GM06990 (cell line): ENCODE measurements around the gene MAP7.
"Not testable (repeated sequence)": the region's sequence is repeated elsewhere in the genome, so short reads cannot be mapped to it uniquely, and the experiment has no call there.

Experiments used
- DNase-seq: peaks from one replicate; pipeline ENCODE4 v3.0.0-alpha.2; 2011; ENCODE audit not compliant: insufficient read length; ENCODE audit errors: extremely low read depth
- H3K27me3 ChIP-seq: replicated peaks from 2 replicates; pipeline ENCODE4 v1.6.0; 2011; ENCODE audit warnings: low read length; ENCODE audit not compliant: control insufficient read depth, insufficient read depth
- H3K36me3 ChIP-seq: 2 replicates; pipeline ENCODE4 v1.5.1; 2011; ENCODE audit warnings: low read length; ENCODE audit not compliant: control insufficient read depth, insufficient read depth
- H3K4me3 ChIP-seq: replicated peaks from 2 replicates; pipeline ENCODE4 v1.5.1; 2011; ENCODE audit warnings: low read depth, mild to moderate bottlenecking, control low read depth, low read length
- TF ChIP-seq, protein P1 (sequence below): IDR thresholded peaks from 2 replicates; pipeline ENCODE4 v1.5.1; 2011; ENCODE audit warnings: low read length, control low read depth, mild to moderate bottlenecking, inconsistent platforms; ENCODE audit not compliant: insufficient read depth, poor library complexity, severe bottlenecking

MAP7 gene

DNA sequence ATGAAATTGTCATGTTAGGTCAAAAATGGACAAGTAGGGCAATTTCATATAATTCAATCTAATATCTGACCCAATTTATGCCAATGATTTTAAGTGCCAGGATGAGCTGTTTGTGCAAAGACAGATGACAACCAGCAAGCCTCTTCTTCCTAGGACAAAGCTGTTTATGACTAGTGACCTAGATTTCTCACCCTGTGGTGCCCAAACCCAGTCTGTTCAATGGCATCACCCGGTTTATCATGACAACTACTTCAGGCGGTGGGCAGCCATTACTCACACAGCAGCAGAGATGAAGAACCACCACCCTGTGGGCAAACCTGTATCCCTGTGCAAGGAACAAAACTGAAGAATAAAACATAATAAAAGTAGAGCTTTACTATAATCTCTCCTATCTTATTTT is 59.0 kb downstream of the MAP7 start:
- TF ChIP-seq, protein P1, sequence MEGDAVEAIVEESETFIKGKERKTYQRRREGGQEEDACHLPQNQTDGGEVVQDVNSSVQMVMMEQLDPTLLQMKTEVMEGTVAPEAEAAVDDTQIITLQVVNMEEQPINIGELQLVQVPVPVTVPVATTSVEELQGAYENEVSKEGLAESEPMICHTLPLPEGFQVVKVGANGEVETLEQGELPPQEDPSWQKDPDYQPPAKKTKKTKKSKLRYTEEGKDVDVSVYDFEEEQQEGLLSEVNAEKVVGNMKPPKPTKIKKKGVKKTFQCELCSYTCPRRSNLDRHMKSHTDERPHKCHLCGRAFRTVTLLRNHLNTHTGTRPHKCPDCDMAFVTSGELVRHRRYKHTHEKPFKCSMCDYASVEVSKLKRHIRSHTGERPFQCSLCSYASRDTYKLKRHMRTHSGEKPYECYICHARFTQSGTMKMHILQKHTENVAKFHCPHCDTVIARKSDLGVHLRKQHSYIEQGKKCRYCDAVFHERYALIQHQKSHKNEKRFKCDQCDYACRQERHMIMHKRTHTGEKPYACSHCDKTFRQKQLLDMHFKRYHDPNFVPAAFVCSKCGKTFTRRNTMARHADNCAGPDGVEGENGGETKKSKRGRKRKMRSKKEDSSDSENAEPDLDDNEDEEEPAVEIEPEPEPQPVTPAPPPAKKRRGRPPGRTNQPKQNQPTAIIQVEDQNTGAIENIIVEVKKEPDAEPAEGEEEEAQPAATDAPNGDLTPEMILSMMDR, result no peak
- H3K4me3 ChIP-seq, result no peak overlapping the region
- no peaks in the 10 kb centered on the region; the same call in 1 of the 2 replicates for H3K27me3 ChIP-seq
- DNase-seq, result no peak
- no peaks in the 10 kb centered on the region for H3K36me3 ChIP-seq

DNA sequence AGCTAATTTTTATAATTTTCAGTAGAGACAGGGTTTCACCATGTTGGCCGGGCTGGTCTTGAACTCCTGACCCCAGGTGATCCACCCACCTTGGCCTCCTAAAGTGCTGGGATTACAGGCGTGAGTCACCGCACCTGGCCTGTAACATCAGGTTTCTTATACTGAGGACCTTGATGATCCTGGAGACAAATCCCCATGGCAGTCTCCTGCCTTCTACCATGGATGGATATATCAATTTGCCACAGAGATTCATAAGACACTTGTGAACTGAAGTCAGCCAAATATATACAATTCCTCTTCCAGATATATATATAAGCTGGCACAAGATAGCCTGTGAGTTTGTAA is 60.6 kb downstream of the MAP7 start:
- H3K4me3 ChIP-seq, H3K27me3 ChIP-seq, DNase-seq, H3K36me3 ChIP-seq: not testable (repeated sequence)

DNA sequence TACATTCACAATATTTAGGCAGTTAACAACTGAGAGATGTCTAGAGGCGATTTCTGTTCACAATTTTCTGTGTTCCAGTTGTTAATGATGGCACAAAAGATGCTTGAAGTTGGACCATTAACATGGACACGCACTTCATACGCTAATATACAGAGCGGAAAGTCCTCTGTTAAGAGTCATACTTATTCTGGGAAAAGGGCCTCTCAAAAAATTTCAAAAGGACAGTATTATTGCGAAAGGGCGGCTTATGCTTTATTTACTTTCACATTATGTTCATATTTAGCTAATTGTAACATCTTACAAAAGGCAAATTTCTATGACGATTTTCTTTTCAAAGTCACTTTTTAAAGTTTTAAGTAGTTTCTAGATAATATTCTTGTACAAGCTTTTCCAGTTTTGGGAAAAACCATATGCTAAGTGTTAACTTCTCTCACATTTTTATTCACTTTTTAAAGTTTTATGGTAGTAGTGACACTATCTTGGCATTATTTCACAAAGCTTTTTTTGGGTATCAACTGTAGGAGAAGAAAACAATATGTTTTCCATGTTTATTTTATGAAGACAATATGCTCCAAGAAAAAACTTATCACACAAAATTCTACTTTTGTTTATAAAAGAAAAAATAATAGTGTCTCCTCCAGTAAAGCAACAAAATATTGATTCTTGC is 62.3 kb downstream of the MAP7 start:
- H3K4me3 ChIP-seq, result no peak overlapping the region
- DNase-seq, result no peak
- TF ChIP-seq, protein P1, result no peak
- H3K27me3 ChIP-seq, result no peaks in the 10 kb centered on the region
- no peaks in the 10 kb centered on the region for H3K36me3 ChIP-seq

DNA sequence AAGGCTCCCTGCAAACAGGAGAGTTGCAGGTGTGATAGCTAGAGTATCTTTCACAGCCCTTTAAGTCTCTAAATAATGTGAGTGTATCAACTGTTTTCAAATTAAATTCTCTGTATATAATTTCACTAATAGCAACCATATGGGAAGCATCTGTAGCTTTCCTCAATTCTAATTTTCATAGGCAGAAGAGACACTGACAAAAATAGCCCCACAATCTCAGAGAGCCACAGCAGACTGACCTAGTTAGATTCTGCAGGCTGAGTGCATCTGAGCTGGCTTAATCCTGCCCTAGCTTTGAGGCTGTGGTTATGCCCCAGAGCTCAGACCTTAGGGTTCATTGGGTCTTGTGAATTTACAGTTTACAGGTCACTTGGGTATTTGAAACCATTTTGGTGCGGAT is 63.9 kb downstream of the MAP7 start:
- Histone ChIP-seq H3K4me3 (no peak overlapping the region), H3K36me3 (no peaks in the 10 kb centered on the region), H3K27me3 (no peaks in the 10 kb centered on the region)
- DNase-seq, result no peak
- TF ChIP-seq, protein P1, result no peak

DNA sequence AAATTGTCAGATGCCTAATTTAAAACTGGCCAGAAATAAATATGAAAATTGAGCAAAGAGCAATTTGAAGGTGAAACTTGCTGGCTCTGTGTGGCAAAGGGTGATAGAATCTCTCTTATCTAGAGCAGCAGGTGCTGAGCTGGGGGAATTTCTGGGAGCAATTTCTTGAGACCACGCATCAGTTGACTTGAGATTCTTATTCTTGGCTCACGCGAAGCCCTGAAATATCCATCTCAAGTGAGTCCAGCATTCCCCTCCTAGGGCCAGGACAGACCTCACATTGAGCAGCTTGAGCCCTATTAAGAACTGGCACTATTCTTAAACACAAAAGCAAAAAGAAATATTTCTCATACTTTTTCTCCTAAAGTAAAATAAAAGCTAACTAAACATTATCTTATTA is 66.3 kb downstream of the MAP7 start:
- no peaks in the 10 kb centered on the region for H3K36me3 ChIP-seq
- TF ChIP-seq, protein P1, result no peak
- no peak for DNase-seq
- no peaks in the 10 kb centered on the region for H3K27me3 ChIP-seq
- H3K4me3 ChIP-seq, result no peak overlapping the region

DNA sequence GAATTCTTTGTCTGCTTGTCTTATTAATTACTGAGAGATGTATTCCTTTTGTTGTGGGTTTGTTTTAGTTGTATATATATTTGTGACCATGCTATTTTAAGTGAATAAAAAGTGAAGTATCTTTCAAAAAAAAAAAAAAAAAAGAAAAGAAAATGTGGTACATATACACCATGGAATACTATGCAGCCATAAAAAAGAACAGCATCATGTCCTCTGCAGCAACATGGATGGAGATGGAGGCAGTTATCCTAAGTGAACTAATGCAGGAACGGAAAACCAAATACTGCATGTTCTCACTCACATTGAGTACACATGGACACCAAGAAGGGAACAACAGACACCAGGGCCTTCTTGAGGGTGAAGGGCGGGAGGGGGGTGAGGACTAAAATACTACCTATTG is 67.2 kb downstream of the MAP7 start:
- H3K27me3 ChIP-seq, H3K4me3 ChIP-seq, DNase-seq, H3K36me3 ChIP-seq: not testable (repeated sequence)

DNA sequence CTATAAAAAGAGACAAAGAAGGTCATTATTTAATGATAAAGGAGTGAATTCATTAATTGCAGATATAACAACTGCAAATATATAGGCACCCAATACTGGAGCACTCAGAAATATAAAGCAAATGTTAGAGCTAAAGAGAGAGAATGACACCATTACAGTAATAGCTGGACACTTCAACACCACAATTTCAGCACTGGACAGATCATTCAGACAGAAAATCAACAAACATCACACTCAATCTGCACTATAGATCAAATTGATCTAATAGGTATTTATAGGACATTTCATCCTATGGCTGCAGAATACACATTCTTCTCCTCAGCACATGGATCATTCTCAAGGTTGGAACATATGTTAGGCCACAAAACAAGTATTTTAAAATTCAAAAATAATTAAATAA is 72.7 kb downstream of the MAP7 start:
- Histone ChIP-seq H3K36me3 (no peaks in the 10 kb centered on the region), H3K27me3 (no peaks in the 10 kb centered on the region), H3K4me3 (no peak overlapping the region)
- TF ChIP-seq, protein P1, result no peak
- DNase-seq, result no peak
